ENCODE measurements around the gene CPVL.

- TF ChIP-seq, protein P1, sequence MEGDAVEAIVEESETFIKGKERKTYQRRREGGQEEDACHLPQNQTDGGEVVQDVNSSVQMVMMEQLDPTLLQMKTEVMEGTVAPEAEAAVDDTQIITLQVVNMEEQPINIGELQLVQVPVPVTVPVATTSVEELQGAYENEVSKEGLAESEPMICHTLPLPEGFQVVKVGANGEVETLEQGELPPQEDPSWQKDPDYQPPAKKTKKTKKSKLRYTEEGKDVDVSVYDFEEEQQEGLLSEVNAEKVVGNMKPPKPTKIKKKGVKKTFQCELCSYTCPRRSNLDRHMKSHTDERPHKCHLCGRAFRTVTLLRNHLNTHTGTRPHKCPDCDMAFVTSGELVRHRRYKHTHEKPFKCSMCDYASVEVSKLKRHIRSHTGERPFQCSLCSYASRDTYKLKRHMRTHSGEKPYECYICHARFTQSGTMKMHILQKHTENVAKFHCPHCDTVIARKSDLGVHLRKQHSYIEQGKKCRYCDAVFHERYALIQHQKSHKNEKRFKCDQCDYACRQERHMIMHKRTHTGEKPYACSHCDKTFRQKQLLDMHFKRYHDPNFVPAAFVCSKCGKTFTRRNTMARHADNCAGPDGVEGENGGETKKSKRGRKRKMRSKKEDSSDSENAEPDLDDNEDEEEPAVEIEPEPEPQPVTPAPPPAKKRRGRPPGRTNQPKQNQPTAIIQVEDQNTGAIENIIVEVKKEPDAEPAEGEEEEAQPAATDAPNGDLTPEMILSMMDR (conservative IDR thresholded peaks at IDR 0.05; ENCODE audit: low read length): no peak
- no peak for TF ChIP-seq EZH2phosphoT487 (IDR thresholded peaks at IDR 0.05; ENCODE audit: borderline replicate concordance, low read depth, low read length)
Measured at GRCh38 chr7:29143751-29144150, 2.6 kb downstream of the CPVL start.
